ENCODE measurements around the gene CCDC88B. TPM values are rescaled to one million over a fixed set of nuclear protein-coding genes. Genes with fewer than 3 reads are reported as not detected.
A peak's percentile ranks its signal among the peaks of the same experiment; 100 is the strongest.

CCDC88B gene
- total and polyA plus RNA-seq, 7 donors = 2.6 to 157 (median 8.6) TPM

DNA sequence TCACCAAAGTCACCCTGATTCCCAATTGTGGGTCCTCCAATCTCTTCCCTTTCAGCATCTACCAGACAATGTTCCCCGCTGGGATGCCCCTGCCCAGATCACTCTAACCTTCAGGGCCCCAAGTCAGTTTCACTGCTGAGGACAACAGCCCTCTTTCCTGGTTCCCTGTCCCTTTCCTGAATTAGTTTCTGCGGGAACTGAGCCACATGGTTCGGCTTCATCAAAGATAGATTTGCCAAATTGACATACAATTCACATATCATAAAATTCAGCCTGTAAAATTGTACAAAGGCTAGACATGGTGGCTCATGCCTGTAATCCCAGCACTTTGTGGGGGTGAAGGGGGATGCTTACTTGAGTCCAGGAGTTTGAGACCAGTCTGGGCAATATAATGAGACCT, 12.0 kb upstream of the CCDC88B start:
- intact Hi-C loops (cut with DNase I) = no loop called here
- Histone ChIP-seq H3K4me3 (no peak overlapping the region), H3K4me1 (peaks cover 0 to 9% (median 3%) of the 10 kb centered on the region in 4 donors), H3K36me3 (no peaks in the 10 kb centered on the region), H3K9me3 (no peaks in the 10 kb centered on the region), H3K27me3 (no peaks in the 10 kb centered on the region), H3K27ac (no peak overlapping the region)
- 16 to 68% methylated on average over 3 of the region's 3 CpGs for WGBS, 2 donors
- TF ChIP-seq EP300 (IDR thresholded peaks at IDR 0.05) (no peak), POLR2A (IDR thresholded peaks at IDR 0.05) (no peak), POLR2AphosphoS5 (IDR thresholded peaks at IDR 0.05) (no peak)
- TF ChIP-seq, protein P1, sequence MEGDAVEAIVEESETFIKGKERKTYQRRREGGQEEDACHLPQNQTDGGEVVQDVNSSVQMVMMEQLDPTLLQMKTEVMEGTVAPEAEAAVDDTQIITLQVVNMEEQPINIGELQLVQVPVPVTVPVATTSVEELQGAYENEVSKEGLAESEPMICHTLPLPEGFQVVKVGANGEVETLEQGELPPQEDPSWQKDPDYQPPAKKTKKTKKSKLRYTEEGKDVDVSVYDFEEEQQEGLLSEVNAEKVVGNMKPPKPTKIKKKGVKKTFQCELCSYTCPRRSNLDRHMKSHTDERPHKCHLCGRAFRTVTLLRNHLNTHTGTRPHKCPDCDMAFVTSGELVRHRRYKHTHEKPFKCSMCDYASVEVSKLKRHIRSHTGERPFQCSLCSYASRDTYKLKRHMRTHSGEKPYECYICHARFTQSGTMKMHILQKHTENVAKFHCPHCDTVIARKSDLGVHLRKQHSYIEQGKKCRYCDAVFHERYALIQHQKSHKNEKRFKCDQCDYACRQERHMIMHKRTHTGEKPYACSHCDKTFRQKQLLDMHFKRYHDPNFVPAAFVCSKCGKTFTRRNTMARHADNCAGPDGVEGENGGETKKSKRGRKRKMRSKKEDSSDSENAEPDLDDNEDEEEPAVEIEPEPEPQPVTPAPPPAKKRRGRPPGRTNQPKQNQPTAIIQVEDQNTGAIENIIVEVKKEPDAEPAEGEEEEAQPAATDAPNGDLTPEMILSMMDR (IDR thresholded peaks at IDR 0.05) = no peak
- no peak for DNase-seq

DNA sequence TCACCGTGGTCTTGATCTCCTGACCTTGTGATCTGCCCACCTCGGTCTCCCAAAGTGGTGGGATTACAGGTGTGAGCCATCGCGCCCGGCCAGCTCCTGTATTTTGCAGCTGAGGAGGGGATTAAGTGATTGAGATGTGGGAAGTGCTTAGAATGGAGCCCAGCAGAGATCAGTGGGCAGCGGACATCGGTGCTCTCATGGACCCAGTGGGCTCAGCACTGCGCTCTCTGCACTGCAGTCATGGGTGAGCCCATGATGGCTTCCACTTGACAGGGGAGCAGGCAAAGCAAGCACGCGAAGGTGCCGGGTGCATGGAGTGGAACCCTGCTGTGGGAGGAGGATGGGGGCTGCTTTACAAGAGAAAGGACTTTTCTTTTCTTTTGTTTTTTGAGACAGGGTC, 9.1 kb upstream of the CCDC88B start:
- 90 to 91% methylated on average over 11 of the region's 11 CpGs for WGBS, 2 donors
- H3K4me1 ChIP-seq = peaks cover 0 to 9% (median 3%) of the 10 kb centered on the region in 4 donors
- no peak for DNase-seq

DNA sequence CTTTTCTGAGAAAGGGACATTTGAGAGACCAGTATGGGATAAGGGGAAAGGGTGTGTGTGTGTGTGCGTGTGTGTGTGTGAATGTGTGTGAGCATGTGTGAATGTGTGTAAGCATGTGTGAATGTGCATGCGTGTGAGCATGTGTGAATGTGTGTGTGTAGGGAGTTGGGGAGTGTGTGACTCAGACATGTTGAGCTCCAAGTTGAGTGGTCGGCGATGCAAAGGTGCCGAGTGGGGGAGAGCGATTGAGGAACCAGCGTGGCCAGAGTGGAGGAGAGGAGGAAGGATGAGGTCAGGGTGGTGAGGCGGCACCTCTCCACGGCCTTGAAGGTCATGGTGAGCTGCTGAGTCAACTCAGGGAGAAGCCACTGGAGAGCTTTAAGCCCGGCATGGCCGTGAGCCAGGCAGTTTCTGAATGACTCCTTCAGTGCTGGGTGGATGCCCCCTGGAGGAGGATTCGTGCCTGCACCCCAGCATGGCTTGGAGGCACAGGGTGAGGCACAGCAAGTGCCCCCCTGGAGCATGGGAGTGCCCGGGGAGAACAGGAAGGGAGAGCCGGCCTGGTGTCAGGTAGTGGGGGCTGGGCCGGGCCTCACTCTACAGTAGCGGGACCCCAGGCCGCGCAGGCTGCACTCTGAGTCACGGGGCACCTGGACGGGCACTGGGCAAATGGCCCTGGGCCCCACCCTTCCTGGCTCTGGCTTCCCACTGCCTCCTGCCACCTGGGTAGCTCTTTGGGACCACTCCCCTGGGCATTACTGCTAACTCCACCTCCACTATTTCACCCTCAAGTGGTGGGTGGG, 8.2 kb upstream of the CCDC88B start:
- no peak overlapping the region for H3K4me3 ChIP-seq
- H3K36me3 ChIP-seq = no peaks in the 10 kb centered on the region
- 4 to 25% methylated on average over 20 of the region's 20 CpGs for WGBS, 2 donors
- peak; percentile 76 for DNase-seq
- H3K9me3 ChIP-seq = no peaks in the 10 kb centered on the region
- peaks cover 0 to 9% (median 3%) of the 10 kb centered on the region in 4 donors for H3K4me1 ChIP-seq
- no peak overlapping the region for H3K27ac ChIP-seq
- H3K27me3 ChIP-seq = no peaks in the 10 kb centered on the region
- no peak for TF ChIP-seq POLR2A (IDR thresholded peaks at IDR 0.05)
- TF ChIP-seq, protein P1 (IDR thresholded peaks at IDR 0.05) = peak in 1 of 4 experiments; percentile 8
- intact Hi-C loops (cut with DNase I) = no loop called here

More for the DNA sequence above, 9.1 kb upstream of the CCDC88B start:
- no peaks in the 10 kb centered on the region for H3K9me3 ChIP-seq
- TF ChIP-seq POLR2AphosphoS5 (IDR thresholded peaks at IDR 0.05) = no peak
- TF ChIP-seq EP300 (IDR thresholded peaks at IDR 0.05) = no peak
- H3K27me3 ChIP-seq = no peaks in the 10 kb centered on the region
- no peak overlapping the region for H3K4me3 ChIP-seq
- no peaks in the 10 kb centered on the region for H3K36me3 ChIP-seq
- H3K27ac ChIP-seq = no peak overlapping the region
- intact Hi-C loops (cut with DNase I) = no loop called here

DNA sequence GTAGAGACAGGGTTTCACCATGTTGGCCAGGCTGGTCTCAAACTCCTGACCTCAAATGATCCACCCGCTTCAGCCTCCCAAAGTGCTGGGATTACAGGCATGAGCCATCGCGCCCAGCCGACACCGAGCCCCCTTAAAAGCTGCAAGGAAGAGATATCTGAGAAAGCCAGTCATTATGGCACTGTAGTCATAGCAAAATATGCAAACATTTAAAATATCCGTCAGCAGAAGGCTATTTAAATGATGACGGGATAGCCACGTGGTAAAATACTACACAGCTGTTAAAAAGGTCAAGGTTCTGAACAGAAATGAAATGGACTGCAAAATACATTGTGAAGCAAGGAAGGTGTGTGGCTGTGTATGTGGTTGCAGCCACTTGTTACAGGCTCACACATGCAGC, 6.4 kb upstream of the CCDC88B start:
- intact Hi-C loops (cut with DNase I) = no loop called here
- no peak for DNase-seq
- WGBS, 2 donors = 84 to 91% methylated on average over 8 of the region's 8 CpGs
- TF ChIP-seq POLR2AphosphoS5 (IDR thresholded peaks at IDR 0.05) = no peak
- TF ChIP-seq, protein P1 (IDR thresholded peaks at IDR 0.05) = no peak
- no peak for TF ChIP-seq POLR2A (IDR thresholded peaks at IDR 0.05)
- TF ChIP-seq EP300 (IDR thresholded peaks at IDR 0.05) = no peak
- Histone ChIP-seq H3K4me1 (peaks cover 0 to 9% (median 3%) of the 10 kb centered on the region in 4 donors), H3K36me3 (no peaks in the 10 kb centered on the region), H3K27me3 (no peaks in the 10 kb centered on the region), H3K9me3 (no peaks in the 10 kb centered on the region), H3K4me3 (no peak overlapping the region), H3K27ac (no peak overlapping the region)

DNA sequence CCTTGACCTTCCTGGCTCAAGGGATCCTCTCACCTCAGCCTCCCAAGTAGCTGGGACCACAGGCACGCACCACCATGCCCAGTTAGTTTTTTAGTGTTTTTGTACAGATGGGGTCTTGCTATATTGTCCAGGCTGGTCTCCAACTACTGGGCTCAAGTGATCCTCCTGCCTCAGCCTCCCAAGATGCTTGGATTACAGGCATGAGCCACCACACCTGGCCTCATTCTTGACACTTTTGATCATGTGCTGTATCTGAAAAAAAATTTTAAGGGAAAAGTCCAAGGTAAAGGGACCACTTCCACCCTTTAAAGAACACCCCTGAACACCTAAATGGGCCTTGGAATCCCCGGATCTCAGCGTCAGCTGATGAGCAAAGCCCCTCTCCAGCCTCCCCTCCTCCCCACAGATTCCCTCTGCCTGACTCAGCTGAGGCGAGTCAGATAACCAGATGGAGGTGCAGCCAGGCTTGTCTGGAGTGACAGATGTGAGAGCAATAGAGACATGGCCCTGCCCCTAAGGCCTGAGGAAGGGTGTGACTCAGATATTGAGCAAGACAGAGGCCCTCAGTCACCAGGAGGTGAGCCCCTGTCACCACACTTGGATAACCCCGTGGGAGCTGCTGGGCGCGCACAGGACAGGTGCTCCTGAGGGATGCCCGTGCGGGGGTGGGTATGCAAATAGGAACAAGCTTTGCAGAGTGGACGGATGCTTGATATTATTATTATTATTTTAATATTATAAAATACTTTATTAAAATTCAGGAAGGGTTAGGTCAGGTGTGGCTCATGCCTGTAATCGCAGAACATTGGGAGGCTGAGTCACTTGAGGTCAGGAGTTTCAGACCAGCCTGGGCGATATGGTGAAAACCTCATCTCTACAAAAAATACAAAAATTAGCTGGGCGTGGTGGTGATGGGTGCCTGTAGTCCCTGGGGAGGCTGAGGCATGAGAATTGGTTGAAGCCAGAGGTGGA, 5.0 kb upstream of the CCDC88B start:
- Histone ChIP-seq H3K27ac (no peak overlapping the region), H3K4me1 (peaks cover 0 to 9% (median 3%) of the 10 kb centered on the region in 4 donors), H3K27me3 (no peaks in the 10 kb centered on the region), H3K36me3 (no peaks in the 10 kb centered on the region), H3K4me3 (no peak overlapping the region), H3K9me3 (no peaks in the 10 kb centered on the region)
- no peak for DNase-seq
- TF ChIP-seq POLR2AphosphoS5 (IDR thresholded peaks at IDR 0.05) = no peak
- TF ChIP-seq, protein P1 (IDR thresholded peaks at IDR 0.05) = no peak
- TF ChIP-seq POLR2A (IDR thresholded peaks at IDR 0.05) = no peak
- TF ChIP-seq EP300 (IDR thresholded peaks at IDR 0.05) = no peak
- intact Hi-C loops (cut with DNase I) = no loop called here
- 25 to 43% methylated on average over 13 of the region's 13 CpGs for WGBS, 2 donors
